Measurements from ENCODE around the gene FERMT1.

DNA sequence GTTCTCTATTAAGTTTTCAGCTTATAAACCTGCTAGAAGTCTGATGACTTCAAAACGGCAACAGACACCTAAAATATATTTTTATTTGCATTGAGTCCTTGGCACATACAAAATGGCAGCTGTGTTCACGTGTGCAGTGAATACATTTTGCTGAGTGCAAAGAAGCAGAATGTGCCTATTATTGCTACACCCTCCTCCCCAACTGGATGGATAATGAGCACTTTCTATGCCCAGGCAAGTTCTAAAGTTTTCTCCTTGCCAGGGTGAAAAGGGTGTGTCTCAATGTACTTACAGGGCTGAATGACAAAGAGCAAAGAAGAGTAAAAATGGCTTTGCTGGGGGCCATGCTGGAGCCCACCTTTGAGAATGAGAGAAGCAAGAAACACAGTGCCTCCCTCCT lies 4.0 kb upstream of the FERMT1 start:
- no peak for TF ChIP-seq EZH2 (IDR thresholded peaks at IDR 0.05; ENCODE audit: low read length)
- TF ChIP-seq, protein P1, sequence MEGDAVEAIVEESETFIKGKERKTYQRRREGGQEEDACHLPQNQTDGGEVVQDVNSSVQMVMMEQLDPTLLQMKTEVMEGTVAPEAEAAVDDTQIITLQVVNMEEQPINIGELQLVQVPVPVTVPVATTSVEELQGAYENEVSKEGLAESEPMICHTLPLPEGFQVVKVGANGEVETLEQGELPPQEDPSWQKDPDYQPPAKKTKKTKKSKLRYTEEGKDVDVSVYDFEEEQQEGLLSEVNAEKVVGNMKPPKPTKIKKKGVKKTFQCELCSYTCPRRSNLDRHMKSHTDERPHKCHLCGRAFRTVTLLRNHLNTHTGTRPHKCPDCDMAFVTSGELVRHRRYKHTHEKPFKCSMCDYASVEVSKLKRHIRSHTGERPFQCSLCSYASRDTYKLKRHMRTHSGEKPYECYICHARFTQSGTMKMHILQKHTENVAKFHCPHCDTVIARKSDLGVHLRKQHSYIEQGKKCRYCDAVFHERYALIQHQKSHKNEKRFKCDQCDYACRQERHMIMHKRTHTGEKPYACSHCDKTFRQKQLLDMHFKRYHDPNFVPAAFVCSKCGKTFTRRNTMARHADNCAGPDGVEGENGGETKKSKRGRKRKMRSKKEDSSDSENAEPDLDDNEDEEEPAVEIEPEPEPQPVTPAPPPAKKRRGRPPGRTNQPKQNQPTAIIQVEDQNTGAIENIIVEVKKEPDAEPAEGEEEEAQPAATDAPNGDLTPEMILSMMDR (optimal IDR thresholded peaks at IDR 0.05 in 1 of 3, IDR thresholded peaks at IDR 0.05 in 1 of 3, conservative IDR thresholded peaks at IDR 0.05 in 1 of 3; ENCODE audit: extremely low read depth in 1 of 3, insufficient read depth in 2 of 3, low read length in 3 of 3) = no peak

Data from keratinocyte (primary cell).